K562 (cell line): ENCODE measurements around the gene OPRM1. TPM values are rescaled to one million over a fixed set of nuclear protein-coding genes. Genes with fewer than 3 reads are reported as not detected.

Experiments
- MXD1 ChIP-seq: fragments of 250-450 bp; sonication (Bioruptor Pico); IDR thresholded peaks from 2 replicates; pipeline ENCODE4 v1.8.0; 2021; ENCODE audit warnings: borderline replicate concordance, mild to moderate bottlenecking, moderate library complexity; ENCODE audit not compliant: poor library complexity, severe bottlenecking
- NCOA1 ChIP-seq: fragments of 450-650 bp; IDR thresholded peaks from 2 replicates; pipeline ENCODE4 v1.6.1; 2016; ENCODE audit warnings: low read depth
- POLR2B ChIP-seq: fragments of 450-650 bp; IDR thresholded peaks from 2 replicates; pipeline ENCODE4 v1.6.1; 2018; ENCODE audit warnings: low read depth; ENCODE audit not compliant: partially characterized antibody
- SAFB2 ChIP-seq: fragments of 200-400 bp; formaldehyde crosslinking; IDR thresholded peaks from 2 replicates; pipeline ENCODE4 v1.6.1; 2018; ENCODE audit warnings: borderline replicate concordance, low read length, low read depth, moderate library complexity; ENCODE audit not compliant: severe bottlenecking
- SMC3 ChIP-seq: conservative IDR thresholded peaks from 2 replicates; pipeline ENCODE4 v1.6.1; 2011; ENCODE audit warnings: low read depth, low read length, improper control_type of control experiment; ENCODE audit not compliant: insufficient read depth
- ZFP1 ChIP-seq: fragments of 450-650 bp; formaldehyde crosslinking; IDR thresholded peaks from 2 replicates; pipeline ENCODE4 v1.4.0; 2020; ENCODE audit warnings: mild to moderate bottlenecking, mixed read lengths
- ZNF395 ChIP-seq: fragments of 200-800 bp; sonication (Bioruptor generic); IDR thresholded peaks from 2 replicates; pipeline ENCODE4 v1.6.1; 2017; ENCODE audit warnings: missing genetic modification characterization, missing compliant biosample characterization
- polyA plus RNA-seq, 8 experiments: library from polyadenylated mRNA; depleted of rRNA in 4 of 8; stranded (reverse) in 5 of 8; unstranded in 3 of 8; fragments of >200 nt; fragmentation: Nextera tagmentation in 2 of 8; fragmentation: Illumina TruSeq in 1 of 8; extraction: Ambion mirVana in 2 of 8; extraction: Trizol in 1 of 8; gene quantifications; 2 replicates each; pipeline versions ENCODE4 v1.2.1 to v1.2.3, GENCODE V29; 2011 to 2014; ENCODE audit warnings: inconsistent platforms in 1 of 8, missing spikeins in 1 of 8
- total RNA-seq, 7 experiments: library from RNA; depleted of rRNA in 6 of 7; stranded (reverse); fragments of >200 nt in 6 of 7; fragmentation: Illumina TruSeq in 2 of 7; extraction: Trizol in 2 of 7; gene quantifications; 2 replicates each; pipeline versions ENCODE4 v1.2.1 to v1.2.3, GENCODE V29; 2011 to 2021; ENCODE audit warnings: low replicate concordance in 1 of 7
- TF ChIP-seq, protein P1 (sequence below): fragments of 200-600 bp; sonication (generic); IDR thresholded peaks from one replicate; pipeline ENCODE4 v1.6.1; 2012; ENCODE audit warnings: mild to moderate bottlenecking, low read depth, low read length, inconsistent platforms

OPRM1 gene
- total and polyA plus RNA-seq, 9 of the 15 experiments (the other 6 are each of a cell fraction or from before 2014, with no cell fraction given), result not detected

DNA sequence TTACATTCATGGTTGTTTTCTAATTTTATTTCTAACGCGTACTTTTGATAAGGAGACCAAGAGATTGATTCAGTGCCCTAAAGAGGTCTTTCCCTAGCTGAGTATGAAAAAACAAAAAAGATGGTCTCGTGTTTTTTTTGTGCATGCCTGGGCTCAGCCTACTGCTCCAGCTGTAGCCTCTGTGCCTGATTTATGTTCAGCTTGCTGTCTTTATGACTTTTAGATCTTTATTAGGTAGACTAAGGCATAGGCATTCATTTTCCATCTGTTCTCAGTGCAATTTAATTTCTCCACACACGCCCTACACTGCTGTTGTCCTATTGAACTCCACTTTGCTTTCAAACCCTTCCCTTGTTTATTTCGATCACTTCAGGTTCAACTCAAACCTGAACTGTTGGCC lies 56.5 kb downstream of the OPRM1 start (continued):
- TF ChIP-seq, protein P1, sequence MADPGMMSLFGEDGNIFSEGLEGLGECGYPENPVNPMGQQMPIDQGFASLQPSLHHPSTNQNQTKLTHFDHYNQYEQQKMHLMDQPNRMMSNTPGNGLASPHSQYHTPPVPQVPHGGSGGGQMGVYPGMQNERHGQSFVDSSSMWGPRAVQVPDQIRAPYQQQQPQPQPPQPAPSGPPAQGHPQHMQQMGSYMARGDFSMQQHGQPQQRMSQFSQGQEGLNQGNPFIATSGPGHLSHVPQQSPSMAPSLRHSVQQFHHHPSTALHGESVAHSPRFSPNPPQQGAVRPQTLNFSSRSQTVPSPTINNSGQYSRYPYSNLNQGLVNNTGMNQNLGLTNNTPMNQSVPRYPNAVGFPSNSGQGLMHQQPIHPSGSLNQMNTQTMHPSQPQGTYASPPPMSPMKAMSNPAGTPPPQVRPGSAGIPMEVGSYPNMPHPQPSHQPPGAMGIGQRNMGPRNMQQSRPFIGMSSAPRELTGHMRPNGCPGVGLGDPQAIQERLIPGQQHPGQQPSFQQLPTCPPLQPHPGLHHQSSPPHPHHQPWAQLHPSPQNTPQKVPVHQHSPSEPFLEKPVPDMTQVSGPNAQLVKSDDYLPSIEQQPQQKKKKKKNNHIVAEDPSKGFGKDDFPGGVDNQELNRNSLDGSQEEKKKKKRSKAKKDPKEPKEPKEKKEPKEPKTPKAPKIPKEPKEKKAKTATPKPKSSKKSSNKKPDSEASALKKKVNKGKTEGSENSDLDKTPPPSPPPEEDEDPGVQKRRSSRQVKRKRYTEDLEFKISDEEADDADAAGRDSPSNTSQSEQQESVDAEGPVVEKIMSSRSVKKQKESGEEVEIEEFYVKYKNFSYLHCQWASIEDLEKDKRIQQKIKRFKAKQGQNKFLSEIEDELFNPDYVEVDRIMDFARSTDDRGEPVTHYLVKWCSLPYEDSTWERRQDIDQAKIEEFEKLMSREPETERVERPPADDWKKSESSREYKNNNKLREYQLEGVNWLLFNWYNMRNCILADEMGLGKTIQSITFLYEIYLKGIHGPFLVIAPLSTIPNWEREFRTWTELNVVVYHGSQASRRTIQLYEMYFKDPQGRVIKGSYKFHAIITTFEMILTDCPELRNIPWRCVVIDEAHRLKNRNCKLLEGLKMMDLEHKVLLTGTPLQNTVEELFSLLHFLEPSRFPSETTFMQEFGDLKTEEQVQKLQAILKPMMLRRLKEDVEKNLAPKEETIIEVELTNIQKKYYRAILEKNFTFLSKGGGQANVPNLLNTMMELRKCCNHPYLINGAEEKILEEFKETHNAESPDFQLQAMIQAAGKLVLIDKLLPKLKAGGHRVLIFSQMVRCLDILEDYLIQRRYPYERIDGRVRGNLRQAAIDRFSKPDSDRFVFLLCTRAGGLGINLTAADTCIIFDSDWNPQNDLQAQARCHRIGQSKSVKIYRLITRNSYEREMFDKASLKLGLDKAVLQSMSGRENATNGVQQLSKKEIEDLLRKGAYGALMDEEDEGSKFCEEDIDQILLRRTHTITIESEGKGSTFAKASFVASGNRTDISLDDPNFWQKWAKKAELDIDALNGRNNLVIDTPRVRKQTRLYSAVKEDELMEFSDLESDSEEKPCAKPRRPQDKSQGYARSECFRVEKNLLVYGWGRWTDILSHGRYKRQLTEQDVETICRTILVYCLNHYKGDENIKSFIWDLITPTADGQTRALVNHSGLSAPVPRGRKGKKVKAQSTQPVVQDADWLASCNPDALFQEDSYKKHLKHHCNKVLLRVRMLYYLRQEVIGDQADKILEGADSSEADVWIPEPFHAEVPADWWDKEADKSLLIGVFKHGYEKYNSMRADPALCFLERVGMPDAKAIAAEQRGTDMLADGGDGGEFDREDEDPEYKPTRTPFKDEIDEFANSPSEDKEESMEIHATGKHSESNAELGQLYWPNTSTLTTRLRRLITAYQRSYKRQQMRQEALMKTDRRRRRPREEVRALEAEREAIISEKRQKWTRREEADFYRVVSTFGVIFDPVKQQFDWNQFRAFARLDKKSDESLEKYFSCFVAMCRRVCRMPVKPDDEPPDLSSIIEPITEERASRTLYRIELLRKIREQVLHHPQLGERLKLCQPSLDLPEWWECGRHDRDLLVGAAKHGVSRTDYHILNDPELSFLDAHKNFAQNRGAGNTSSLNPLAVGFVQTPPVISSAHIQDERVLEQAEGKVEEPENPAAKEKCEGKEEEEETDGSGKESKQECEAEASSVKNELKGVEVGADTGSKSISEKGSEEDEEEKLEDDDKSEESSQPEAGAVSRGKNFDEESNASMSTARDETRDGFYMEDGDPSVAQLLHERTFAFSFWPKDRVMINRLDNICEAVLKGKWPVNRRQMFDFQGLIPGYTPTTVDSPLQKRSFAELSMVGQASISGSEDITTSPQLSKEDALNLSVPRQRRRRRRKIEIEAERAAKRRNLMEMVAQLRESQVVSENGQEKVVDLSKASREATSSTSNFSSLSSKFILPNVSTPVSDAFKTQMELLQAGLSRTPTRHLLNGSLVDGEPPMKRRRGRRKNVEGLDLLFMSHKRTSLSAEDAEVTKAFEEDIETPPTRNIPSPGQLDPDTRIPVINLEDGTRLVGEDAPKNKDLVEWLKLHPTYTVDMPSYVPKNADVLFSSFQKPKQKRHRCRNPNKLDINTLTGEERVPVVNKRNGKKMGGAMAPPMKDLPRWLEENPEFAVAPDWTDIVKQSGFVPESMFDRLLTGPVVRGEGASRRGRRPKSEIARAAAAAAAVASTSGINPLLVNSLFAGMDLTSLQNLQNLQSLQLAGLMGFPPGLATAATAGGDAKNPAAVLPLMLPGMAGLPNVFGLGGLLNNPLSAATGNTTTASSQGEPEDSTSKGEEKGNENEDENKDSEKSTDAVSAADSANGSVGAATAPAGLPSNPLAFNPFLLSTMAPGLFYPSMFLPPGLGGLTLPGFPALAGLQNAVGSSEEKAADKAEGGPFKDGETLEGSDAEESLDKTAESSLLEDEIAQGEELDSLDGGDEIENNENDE, result no peak
- TF ChIP-seq ZFP1 (CRISPR knock-in tag) (no peak), NCOA1 (no peak), POLR2B (no peak), SMC3 (no peak), SAFB2 (no peak), MXD1 (CRISPR knock-in tag) (no peak), ZNF395 (CRISPR knock-in tag) (no peak)
